Neural cell (in vitro differentiated cells): ENCODE results near the gene SEPTIN2. TPM values are rescaled to one million over a fixed set of nuclear protein-coding genes. Genes with fewer than 3 reads are reported as not detected.

Experiments
- H2AFZ ChIP-seq: fragments of 200-600, 300-800 bp; sonication (generic), shearing (Covaris generic); 2 replicates; pipeline ENCODE4 v1.6.0; 2014; ENCODE audit warnings: low read depth, mild to moderate bottlenecking, antibody characterized with exemption, low read length, moderate library complexity
- H3F3A ChIP-seq: fragments of 200-600 bp; shearing (Covaris generic); 2 replicates; pipeline ENCODE4 v1.6.1; 2016; ENCODE audit warnings: mild to moderate bottlenecking, moderate library complexity, mixed read lengths, antibody characterized with exemption, low read length; ENCODE audit not compliant: insufficient read depth, poor library complexity, severe bottlenecking
- H3K27ac ChIP-seq: fragments of 200-600, 300-800 bp; sonication (generic), shearing (Covaris generic); 2 replicates; pipeline ENCODE4 v1.5.1; 2014; ENCODE audit warnings: mild to moderate bottlenecking, low read length, moderate library complexity
- H3K27me3 ChIP-seq: fragments of 300-800, 200-600 bp; sonication (generic), shearing (Covaris generic); 2 replicates; pipeline ENCODE4 v1.6.0; 2014; ENCODE audit warnings: mild to moderate bottlenecking, low read depth, low read length, moderate library complexity; ENCODE audit not compliant: insufficient read depth
- H3K36me3 ChIP-seq: fragments of 300-800, 200-600 bp; sonication (generic), shearing (Covaris generic); 2 replicates; pipeline ENCODE4 v1.5.1; 2014; ENCODE audit warnings: mild to moderate bottlenecking, antibody characterized with exemption, low read length, moderate library complexity; ENCODE audit not compliant: insufficient read depth
- H3K4me2 ChIP-seq: fragments of 300-800, 200-600 bp; sonication (generic), shearing (Covaris generic); 2 replicates; pipeline ENCODE4 v1.6.0; 2014; ENCODE audit warnings: mild to moderate bottlenecking, low read length
- H3K4me3 ChIP-seq: fragments of 300-800, 200-600 bp; sonication (generic), shearing (Covaris generic); 2 replicates; pipeline ENCODE4 v1.5.1; 2014; ENCODE audit warnings: mild to moderate bottlenecking, low read length, moderate library complexity
- H3K79me2 ChIP-seq: fragments of 200-600 bp; shearing (Covaris generic); replicated peaks from 2 replicates; pipeline ENCODE4 v1.6.0; 2014; ENCODE audit warnings: mild to moderate bottlenecking, low read length, moderate library complexity; ENCODE audit not compliant: insufficient read depth
- H3K9ac ChIP-seq: fragments of 300-800, 200-600 bp; sonication (generic), shearing (Covaris generic); 2 replicates; pipeline ENCODE4 v1.6.1; 2016; ENCODE audit warnings: mild to moderate bottlenecking, low read length, mixed read lengths
- H3K9me2 ChIP-seq: fragments of 200-600 bp; shearing (Covaris generic); 2 replicates; pipeline ENCODE4 v1.6.1; 2016; ENCODE audit warnings: mild to moderate bottlenecking, low read length, mixed read lengths; ENCODE audit not compliant: insufficient read depth
- H3K9me3 ChIP-seq: fragments of 200-600, 300-800 bp; sonication (generic), shearing (Covaris generic); 2 replicates; pipeline ENCODE4 v1.6.1; 2016; ENCODE audit warnings: mild to moderate bottlenecking, mixed run types, low read length, moderate library complexity, mixed read lengths
- H4K20me1 ChIP-seq: fragments of 200-600 bp; shearing (Covaris generic); 2 replicates; pipeline ENCODE4 v1.6.1; 2016; ENCODE audit warnings: mild to moderate bottlenecking, mixed run types; ENCODE audit not compliant: insufficient read depth
- CTCF ChIP-seq: fragments of 450-650 bp; IDR thresholded peaks from 2 replicates; pipeline ENCODE4 v1.5.1; 2014; ENCODE audit warnings: antibody characterized with exemption, mild to moderate bottlenecking, moderate library complexity; ENCODE audit not compliant: poor library complexity, severe bottlenecking
- EP300 ChIP-seq: fragments of 450-650 bp; conservative IDR thresholded peaks from 2 replicates; pipeline ENCODE4 v1.6.1; 2014; ENCODE audit warnings: antibody characterized with exemption, mild to moderate bottlenecking, moderate library complexity; ENCODE audit not compliant: poor library complexity, severe bottlenecking
- EZH2 ChIP-seq: fragments of 200-600, 300-800 bp; shearing (Covaris generic), sonication (generic); IDR thresholded peaks from 2 replicates; pipeline ENCODE4 v1.6.1; 2014; ENCODE audit warnings: antibody characterized with exemption, low read length, borderline replicate concordance, mild to moderate bottlenecking; ENCODE audit not compliant: insufficient read depth, poor library complexity, severe bottlenecking
- MXI1 ChIP-seq: fragments of 450-650 bp; conservative IDR thresholded peaks from 2 replicates; pipeline ENCODE4 v1.6.1; 2014; ENCODE audit warnings: antibody characterized with exemption, mild to moderate bottlenecking; ENCODE audit not compliant: poor library complexity, severe bottlenecking
- POLR2AphosphoS5 ChIP-seq: IDR thresholded peaks from 2 replicates; pipeline ENCODE4 v1.6.1; 2012
- RAD21 ChIP-seq: fragments of 450-650 bp; conservative IDR thresholded peaks from 2 replicates; pipeline ENCODE4 v1.6.1; 2014; ENCODE audit warnings: antibody characterized with exemption, mild to moderate bottlenecking, moderate library complexity
- REST ChIP-seq: IDR thresholded peaks from 2 replicates; pipeline ENCODE4 v1.6.1; 2012; ENCODE audit warnings: borderline replicate concordance
- SMC3 ChIP-seq: fragments of 450-650 bp; conservative IDR thresholded peaks from 2 replicates; pipeline ENCODE4 v1.6.1; 2014; ENCODE audit warnings: antibody characterized with exemption, mild to moderate bottlenecking, moderate library complexity; ENCODE audit not compliant: poor library complexity
- TAF1 ChIP-seq: IDR thresholded peaks from 2 replicates; pipeline ENCODE4 v1.6.1; 2012; ENCODE audit warnings: low read depth
- polyA plus RNA-seq: library from polyadenylated mRNA; depleted of rRNA; stranded (reverse); fragments of >200 nt; gene quantifications from 2 replicates; pipeline ENCODE4 v1.2.3, GENCODE V29; 2014

SEPTIN2 gene
- polyA plus RNA-seq, 1 donor from 2014 or later, result 467 TPM

GRCh38 chr2:241289597-241289996 is 26.1 kb upstream of the SEPTIN2 start:
- Histone ChIP-seq H3F3A (no peaks in the 10 kb centered on the region), H3K9ac (no peak overlapping the region), H3K4me2 (no peak overlapping the region), H4K20me1 (no peaks in the 10 kb centered on the region), H3K36me3 (no peaks in the 10 kb centered on the region), H3K27me3 (no peaks in the 10 kb centered on the region), H3K27ac (no peak overlapping the region), H3K79me2 (peaks cover 5% of the 10 kb centered on the region), H3K4me3 (no peak overlapping the region), H3K9me3 (no peaks in the 10 kb centered on the region), H3K9me2 (no peaks in the 10 kb centered on the region), H2AFZ (no peak overlapping the region)
- TF ChIP-seq RAD21 (no peak), CTCF (no peak), MXI1 (no peak), EZH2 (no peak), REST (no peak), SMC3 (no peak), POLR2AphosphoS5 (no peak), TAF1 (no peak), EP300 (no peak)

- Histone ChIP-seq H3F3A (no peaks in the 10 kb centered on the region), H3K4me3 (no peak overlapping the region), H3K36me3 (no peaks in the 10 kb centered on the region), H3K4me2 (no peak overlapping the region), H3K27me3 (no peaks in the 10 kb centered on the region), H3K9ac (no peak overlapping the region), H3K9me2 (no peaks in the 10 kb centered on the region), H4K20me1 (no peaks in the 10 kb centered on the region), H2AFZ (no peak overlapping the region), H3K9me3 (no peaks in the 10 kb centered on the region), H3K79me2 (peaks cover 5% of the 10 kb centered on the region), H3K27ac (no peak overlapping the region)
- TF ChIP-seq EZH2 (no peak), POLR2AphosphoS5 (no peak), REST (no peak), EP300 (no peak)
Observed at GRCh38 chr2:241291153-241291552, 24.6 kb upstream of the SEPTIN2 start.
